ENCODE data around the gene ARL17B.
A peak's percentile ranks its signal among the peaks of the same experiment; 100 is the strongest.
"Not testable (repeated sequence)": the region's sequence is repeated elsewhere in the genome, so short reads cannot be mapped to it uniquely, and the experiment has no call there.

Gene ARL17B

DNA sequence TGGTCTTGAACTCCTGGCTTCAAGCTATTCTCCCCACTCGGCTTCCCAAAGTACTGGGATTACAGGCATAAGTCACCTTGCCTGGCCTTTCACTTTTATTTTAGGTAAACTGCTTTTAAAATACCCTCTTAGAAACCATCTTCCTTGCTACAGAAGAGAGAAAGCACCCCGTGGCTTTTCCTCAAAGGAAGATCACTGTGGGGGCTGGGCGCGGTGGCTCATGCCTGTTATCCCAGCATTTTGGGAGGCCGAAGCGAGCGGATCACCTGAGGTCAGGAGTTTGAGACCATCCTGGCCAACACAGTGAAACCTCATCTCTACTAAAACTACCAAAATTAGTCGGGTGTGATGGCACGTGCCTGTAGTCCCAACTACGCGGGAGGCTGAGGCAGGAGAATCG, 78.9 kb downstream of the ARL17B start:
- not testable (repeated sequence) for H3K27ac Mint-ChIP-seq (ENCODE audit: low read depth); H3K9me3 Mint-ChIP-seq; H3K4me3 Mint-ChIP-seq; ATAC-seq (replicated peaks; ENCODE audit: extremely low read depth, poor library complexity, severe bottlenecking); DNase-seq (ENCODE audit: low spot score in 2 of 2); H3K27me3 Mint-ChIP-seq; H3K36me3 Mint-ChIP-seq (ENCODE audit: insufficient read depth)
- peaks cover 24% of the 10 kb centered on the region for H3K4me1 Mint-ChIP-seq

DNA sequence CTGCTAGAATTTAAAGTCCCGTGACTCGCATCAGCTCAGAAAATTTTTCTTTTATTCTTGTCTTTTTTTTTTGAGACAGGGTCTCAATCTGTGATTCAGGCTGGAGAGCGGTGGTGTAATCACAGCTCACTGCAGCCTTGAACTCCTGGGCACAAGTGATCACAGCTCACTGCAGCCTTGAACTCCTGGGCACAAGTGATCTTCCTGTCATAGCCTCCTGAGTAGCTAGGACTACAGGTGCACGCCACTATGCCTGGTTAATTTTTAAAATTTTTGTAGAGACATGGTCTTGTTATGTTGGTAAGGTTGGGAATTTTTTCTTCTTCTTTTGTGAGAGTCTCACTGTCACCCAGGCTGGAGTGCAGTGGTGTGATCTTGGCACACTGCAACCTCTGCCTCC, 80.2 kb downstream of the ARL17B start:
- H3K27me3 Mint-ChIP-seq; H3K27ac Mint-ChIP-seq (ENCODE audit: low read depth); DNase-seq (ENCODE audit: low spot score in 2 of 2); ATAC-seq (replicated peaks; ENCODE audit: extremely low read depth, poor library complexity, severe bottlenecking); H3K9me3 Mint-ChIP-seq; H3K4me3 Mint-ChIP-seq; H3K36me3 Mint-ChIP-seq (ENCODE audit: insufficient read depth): not testable (repeated sequence)
- H3K4me1 Mint-ChIP-seq: peaks cover 27% of the 10 kb centered on the region

DNA sequence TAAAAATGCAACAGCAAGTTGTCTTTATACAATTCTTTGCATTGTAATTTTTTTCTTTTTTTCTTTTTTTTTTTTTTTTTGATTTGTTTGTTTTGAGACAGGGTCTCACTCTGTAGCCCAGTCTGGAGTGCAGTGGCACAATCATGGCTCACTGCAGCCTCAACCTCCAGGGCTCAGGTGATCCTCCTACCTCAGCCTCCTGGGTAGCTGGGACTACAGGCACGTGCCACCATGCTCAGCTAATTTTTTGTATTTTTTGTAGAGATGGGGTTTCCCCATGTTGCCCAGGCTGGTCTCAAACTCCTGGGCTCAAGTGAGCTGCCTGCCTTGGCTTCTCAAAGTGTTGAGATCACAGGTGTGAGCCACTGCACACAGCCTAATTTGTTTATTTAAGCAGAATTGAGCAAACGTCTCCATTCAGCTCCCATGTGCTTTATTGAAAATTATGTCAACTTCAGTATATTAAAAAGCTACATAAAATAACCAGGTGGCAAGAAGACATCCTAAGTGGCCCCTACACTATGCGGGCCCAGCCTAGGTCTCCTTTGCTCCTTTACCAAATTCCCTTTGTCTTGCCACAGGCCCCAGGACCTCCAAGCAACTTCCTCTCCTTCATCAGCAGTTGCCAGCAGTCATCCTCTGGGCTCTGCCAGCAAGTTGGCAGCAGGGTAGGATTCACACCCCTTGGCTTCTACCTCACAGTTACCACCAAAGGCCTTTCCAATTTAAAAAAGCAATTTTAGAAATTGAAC, 84.7 kb downstream of the ARL17B start:
- peak overlapping the region; percentile 68 for H3K27ac Mint-ChIP-seq (ENCODE audit: low read depth)
- peaks cover 15% of the 10 kb centered on the region for H3K4me1 Mint-ChIP-seq
- not testable (repeated sequence) for H3K4me3 Mint-ChIP-seq; H3K27me3 Mint-ChIP-seq; H3K36me3 Mint-ChIP-seq (ENCODE audit: insufficient read depth); H3K9me3 Mint-ChIP-seq; ATAC-seq (replicated peaks; ENCODE audit: extremely low read depth, poor library complexity, severe bottlenecking); DNase-seq (ENCODE audit: low spot score in 2 of 2)

DNA sequence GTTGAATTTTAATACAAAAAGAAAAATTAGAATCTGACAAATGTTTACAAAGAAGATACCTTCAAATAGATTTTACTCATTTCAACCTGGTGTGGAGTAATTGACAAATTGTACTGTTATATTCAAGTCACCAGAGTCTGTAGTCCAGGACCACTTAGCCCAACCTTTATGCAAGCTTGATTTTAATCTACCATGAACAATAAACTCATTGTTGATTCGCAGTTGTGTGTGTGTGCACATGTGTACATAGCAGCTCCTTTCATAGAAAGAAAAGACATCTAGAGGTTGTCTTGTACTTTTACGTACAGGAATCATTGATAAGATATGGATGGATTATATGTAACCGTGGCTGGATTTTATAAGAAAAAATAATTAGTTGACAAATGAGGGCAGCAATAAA, 87.3 kb downstream of the ARL17B start:
- Mint-ChIP-seq H3K27me3 (no peaks in the 10 kb centered on the region), H3K4me1 (peaks cover 9% of the 10 kb centered on the region), H3K36me3 (ENCODE audit: insufficient read depth) (no peaks in the 10 kb centered on the region), H3K4me3 (no peak overlapping the region), H3K27ac (ENCODE audit: low read depth) (no peak overlapping the region), H3K9me3 (no peaks in the 10 kb centered on the region)
- ATAC-seq (replicated peaks; ENCODE audit: extremely low read depth, poor library complexity, severe bottlenecking): no peak
- DNase-seq (ENCODE audit: low spot score in 2 of 2): no peak

DNA sequence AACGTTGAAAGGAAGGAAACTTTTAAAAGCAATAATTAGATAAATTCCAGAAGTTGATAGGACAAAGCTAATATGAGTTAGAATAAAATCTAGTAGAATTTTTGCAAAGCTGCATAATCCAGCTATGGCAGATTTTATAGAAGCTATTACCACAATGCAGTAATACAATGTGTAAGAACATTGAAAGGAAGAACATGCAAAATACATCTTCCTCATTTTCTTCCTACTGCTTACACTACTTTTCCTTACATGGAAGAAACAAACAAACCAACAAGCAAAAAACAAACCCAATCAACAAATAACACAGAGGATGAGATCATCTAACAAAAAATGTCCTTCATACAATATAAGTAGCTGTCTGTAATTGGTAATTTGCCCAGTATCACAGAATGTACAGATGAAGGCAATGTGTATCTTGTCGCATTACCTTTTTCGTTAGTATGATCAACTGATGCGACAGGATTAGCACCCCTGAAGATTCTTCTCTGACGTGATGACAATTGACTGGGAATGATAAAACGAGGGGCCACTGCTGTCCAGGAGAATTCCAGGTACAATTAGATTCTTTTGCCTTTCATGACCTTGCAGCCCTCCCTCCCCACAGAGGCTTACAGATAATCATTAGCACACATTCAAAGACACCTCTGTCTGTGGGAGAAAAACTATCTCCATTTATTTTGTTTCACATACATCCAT, 87.9 kb downstream of the ARL17B start:
- no peak overlapping the region for H3K27ac Mint-ChIP-seq (ENCODE audit: low read depth)
- H3K9me3 Mint-ChIP-seq: no peaks in the 10 kb centered on the region
- H3K27me3 Mint-ChIP-seq: no peaks in the 10 kb centered on the region
- DNase-seq (ENCODE audit: low spot score in 2 of 2) (no peak), ATAC-seq (replicated peaks; ENCODE audit: extremely low read depth, poor library complexity, severe bottlenecking) (no peak)
- peaks cover 9% of the 10 kb centered on the region for H3K4me1 Mint-ChIP-seq
- no peak overlapping the region for H3K4me3 Mint-ChIP-seq
- no peaks in the 10 kb centered on the region for H3K36me3 Mint-ChIP-seq (ENCODE audit: insufficient read depth)

DNA sequence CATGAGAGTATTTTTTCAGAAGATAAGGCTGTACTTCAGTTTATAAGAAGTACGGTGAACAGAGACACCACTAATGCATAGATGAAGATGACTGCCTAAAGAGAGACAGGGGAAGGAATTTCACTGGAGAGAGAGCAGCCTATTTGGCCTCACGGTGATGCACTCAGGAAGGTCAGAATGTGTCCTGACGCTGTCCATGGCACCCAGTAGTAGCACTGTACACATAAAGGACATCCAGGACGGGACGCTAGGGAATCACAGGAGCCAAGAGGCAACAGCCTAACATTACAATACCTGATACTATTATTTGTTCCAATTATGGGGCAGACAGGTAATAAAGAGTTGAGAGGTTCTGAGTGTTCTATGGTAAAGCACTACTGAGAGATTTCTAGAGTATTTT, 91.5 kb downstream of the ARL17B start:
- Mint-ChIP-seq H3K36me3 (ENCODE audit: insufficient read depth) (peaks cover 9% of the 10 kb centered on the region), H3K27ac (ENCODE audit: low read depth) (no peak overlapping the region), H3K4me1 (peaks cover 23% of the 10 kb centered on the region), H3K4me3 (no peak overlapping the region), H3K27me3 (no peaks in the 10 kb centered on the region), H3K9me3 (no peaks in the 10 kb centered on the region)
- ATAC-seq (replicated peaks; ENCODE audit: extremely low read depth, poor library complexity, severe bottlenecking): no peak
- no peak for DNase-seq (ENCODE audit: low spot score in 2 of 2)

DNA sequence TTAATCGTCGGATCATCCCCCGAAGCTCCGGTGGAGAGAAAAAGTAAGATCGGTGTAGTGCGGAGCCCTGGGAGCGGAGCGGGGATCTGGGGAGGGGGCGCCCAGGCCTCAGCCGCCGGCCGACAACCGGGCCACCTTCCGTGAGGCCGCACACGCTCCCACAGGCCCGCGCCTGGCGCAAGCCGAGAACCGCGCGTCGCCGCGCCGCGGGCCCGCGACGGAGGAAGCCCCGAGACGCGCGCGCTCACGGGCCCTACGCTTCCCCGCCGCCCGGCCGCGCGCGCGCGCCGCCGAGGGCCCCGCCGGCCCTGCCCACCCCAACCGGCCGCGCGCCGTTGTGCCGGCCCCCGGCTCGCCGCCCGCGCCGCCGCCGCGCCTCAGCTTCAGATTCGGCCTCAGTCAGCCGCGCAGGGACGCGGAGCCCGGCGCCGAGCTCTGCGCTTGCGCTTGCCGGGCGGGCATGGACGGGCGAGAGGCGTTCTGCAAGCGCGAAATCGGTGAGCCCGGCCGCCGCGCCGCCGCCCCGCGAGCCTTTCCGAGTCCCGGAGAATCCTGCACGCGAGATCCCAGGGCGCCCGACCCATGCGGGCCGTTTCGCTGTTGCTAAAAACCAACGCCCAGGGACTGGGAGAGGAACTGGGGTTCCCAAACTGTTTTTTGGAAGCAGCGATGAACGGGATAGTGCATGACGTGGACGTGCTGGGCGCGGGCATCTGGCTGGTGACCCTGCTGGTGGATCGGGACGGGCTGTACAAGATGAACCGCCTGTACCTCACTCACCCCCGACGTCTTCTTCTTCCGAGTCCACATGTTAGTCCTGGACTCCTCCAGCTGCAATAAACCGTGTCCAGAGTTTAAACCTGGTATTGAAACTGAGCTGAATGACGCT, 94.7 kb downstream of the ARL17B start:
- peak overlapping the region; percentile 89 for H3K27ac Mint-ChIP-seq (ENCODE audit: low read depth)
- peak overlapping the region; percentile 93 for H3K4me3 Mint-ChIP-seq
- H3K9me3 Mint-ChIP-seq: no peaks in the 10 kb centered on the region
- peaks cover 35% of the 10 kb centered on the region for H3K4me1 Mint-ChIP-seq
- ATAC-seq (replicated peaks; ENCODE audit: extremely low read depth, poor library complexity, severe bottlenecking) (peak; percentile 53), DNase-seq (ENCODE audit: low spot score in 2 of 2) (peak; percentile 58 to 60)
- no peaks in the 10 kb centered on the region for H3K27me3 Mint-ChIP-seq
- peaks cover 15% of the 10 kb centered on the region for H3K36me3 Mint-ChIP-seq (ENCODE audit: insufficient read depth)

DNA sequence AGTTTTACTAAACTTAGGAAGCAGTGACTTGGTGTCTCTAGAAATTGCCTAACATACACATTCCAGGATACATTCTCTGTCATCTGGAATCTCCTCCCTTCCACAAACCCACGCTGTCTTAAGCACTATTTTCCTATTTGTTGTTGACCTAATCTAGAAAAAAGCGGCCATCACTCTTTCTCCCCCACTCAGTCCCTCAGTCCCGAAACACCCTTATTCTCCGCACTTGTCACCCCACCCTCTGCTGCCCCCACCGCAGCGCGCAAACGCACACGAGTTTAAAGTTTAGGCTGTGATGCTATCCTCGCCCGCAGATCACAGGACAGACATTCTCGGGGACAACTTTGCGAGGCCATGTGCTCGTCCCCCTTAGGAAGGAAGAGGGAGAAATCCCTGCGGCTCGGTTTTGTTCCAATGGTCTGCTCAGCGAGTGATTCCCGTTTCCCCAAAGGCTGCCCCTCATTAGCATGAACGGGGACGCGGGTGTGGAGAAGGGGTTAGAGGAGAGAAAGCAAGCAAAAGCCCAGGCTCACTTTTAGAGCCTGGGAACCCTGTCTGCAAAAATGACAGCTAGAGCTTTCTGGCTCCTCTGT, 95.4 kb downstream of the ARL17B start:
- not testable (repeated sequence) for H3K27me3 Mint-ChIP-seq; H3K9me3 Mint-ChIP-seq; DNase-seq (ENCODE audit: low spot score in 2 of 2); ATAC-seq (replicated peaks; ENCODE audit: extremely low read depth, poor library complexity, severe bottlenecking)
- H3K4me3 Mint-ChIP-seq: peak overlapping the region; percentile 93
- peak overlapping the region; percentile 89 for H3K27ac Mint-ChIP-seq (ENCODE audit: low read depth)
- peaks cover 15% of the 10 kb centered on the region for H3K36me3 Mint-ChIP-seq (ENCODE audit: insufficient read depth)
- H3K4me1 Mint-ChIP-seq: peaks cover 35% of the 10 kb centered on the region

DNA sequence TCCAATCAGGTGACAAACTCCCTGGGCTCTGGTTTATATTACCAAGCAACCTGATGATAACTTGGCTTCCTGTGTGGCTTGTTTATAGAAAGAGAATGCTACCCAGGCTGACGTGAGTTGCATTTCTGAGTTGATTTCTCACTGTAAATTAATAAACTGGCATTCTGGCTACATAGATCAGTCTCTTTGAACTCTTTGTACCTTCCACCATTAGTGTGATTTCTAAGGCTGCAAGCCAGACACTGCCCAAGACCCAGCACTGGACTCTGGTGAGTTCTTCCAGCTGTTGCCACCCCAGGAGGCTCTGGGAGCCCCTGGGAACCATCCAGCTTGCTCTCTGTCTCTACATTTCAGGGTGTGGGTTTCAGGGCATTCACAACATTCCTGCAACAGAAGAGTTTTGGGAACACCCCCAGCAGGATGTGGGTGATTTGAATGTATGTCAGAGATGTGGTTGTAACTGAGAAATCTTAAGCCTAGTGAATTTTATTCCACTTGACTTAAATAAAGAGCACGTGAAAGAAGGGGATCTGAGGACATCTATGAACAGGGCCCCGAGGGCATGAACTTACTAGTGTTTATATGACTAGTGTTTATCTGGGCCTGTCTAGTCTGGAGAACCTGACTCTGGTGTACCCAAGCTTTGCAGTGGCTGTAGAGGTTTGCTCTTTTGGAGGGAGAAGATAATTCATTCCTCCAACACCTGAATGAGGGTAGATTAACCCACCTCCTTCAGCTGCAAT, 96.9 kb downstream of the ARL17B start:
- H3K4me1 Mint-ChIP-seq: peaks cover 44% of the 10 kb centered on the region
- peak in 1 of 2 donors; percentile 51 for DNase-seq (ENCODE audit: low spot score in 2 of 2)

DNA sequence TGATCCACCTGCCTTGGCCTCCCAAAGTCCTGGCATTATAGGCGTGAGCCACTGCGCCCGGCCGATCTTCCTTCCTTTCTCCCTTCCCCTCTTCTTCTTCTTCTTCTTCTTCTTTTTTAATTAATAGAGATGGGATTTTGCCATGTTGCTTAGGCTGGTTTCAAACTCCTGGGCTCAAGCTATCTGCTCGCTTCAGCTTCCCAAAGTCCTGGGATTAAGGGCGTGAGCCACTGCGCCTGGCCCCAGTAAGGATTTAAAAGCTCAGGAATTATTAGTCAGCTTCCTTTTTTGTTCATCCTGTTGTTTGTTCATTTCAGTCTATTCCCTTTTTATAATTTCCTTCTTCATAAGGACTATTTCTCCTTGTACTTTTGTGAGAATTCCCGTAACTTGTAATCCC, 99.3 kb downstream of the ARL17B start:
- DNase-seq (ENCODE audit: low spot score in 2 of 2): no peak
- Mint-ChIP-seq H3K36me3 (ENCODE audit: insufficient read depth) (peaks cover 17% of the 10 kb centered on the region), H3K27me3 (peaks cover 6% of the 10 kb centered on the region), H3K9me3 (no peaks in the 10 kb centered on the region), H3K4me1 (peaks cover 38% of the 10 kb centered on the region), H3K27ac (ENCODE audit: low read depth) (peak overlapping the region; percentile 68), H3K4me3 (no peak overlapping the region)
- no peak for ATAC-seq (replicated peaks; ENCODE audit: extremely low read depth, poor library complexity, severe bottlenecking)

More for the DNA sequence above, 96.9 kb downstream of the ARL17B start:
- peak overlapping the region; percentile 86 for H3K27ac Mint-ChIP-seq (ENCODE audit: low read depth)
- peaks cover 20% of the 10 kb centered on the region for H3K36me3 Mint-ChIP-seq (ENCODE audit: insufficient read depth)
- H3K4me3 Mint-ChIP-seq: peak overlapping the region; percentile 93
- ATAC-seq (replicated peaks; ENCODE audit: extremely low read depth, poor library complexity, severe bottlenecking): peak; percentile 66
- H3K27me3 Mint-ChIP-seq: peaks cover 6% of the 10 kb centered on the region
- no peaks in the 10 kb centered on the region for H3K9me3 Mint-ChIP-seq

DNA sequence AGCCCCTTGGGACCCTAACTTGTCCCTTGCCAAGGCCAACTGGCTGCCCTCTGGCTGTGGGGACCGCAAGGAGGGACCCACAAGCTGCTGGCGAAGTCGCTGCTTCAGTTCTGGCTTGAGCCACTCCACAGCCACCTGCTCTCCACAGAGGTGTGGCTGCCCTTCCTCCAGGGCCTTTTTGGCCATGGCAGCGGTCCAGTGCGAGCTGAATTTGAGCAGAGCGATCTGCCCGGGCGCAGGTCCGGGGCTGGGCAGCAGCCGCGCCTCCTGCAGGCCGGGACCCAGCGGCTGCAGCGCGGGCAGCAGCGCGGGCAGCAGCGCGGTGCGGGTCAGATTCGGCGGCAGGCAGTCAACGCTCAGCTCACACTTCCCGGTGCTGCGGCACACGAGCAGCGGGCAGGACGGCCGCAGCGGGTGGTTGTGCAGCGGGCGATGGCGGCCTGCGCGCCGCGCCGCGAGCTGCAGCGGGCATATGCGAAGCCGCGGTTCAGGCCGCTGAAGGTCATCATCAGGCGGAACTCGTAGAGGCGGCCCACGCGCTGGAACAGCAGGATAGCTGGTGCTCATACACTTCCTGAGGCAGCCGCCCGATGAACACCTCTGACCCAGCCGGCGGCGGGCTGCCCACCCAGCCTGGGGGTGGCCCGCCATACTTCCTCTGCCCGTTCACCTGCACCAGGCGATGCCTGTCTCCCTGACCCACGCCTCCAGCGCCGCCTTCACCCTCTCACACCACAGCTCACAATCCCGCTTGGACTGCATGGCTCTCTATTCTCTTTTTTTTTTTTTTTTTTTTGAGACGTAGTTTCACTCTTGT, 101.5 kb downstream of the ARL17B start:
- Mint-ChIP-seq H3K4me1 (peaks cover 21% of the 10 kb centered on the region), H3K4me3 (peak overlapping the region; percentile 81), H3K27ac (ENCODE audit: low read depth) (peak overlapping the region; percentile 87), H3K36me3 (ENCODE audit: insufficient read depth) (peaks cover 13% of the 10 kb centered on the region)
- ATAC-seq (replicated peaks; ENCODE audit: extremely low read depth, poor library complexity, severe bottlenecking): peak; percentile 5
- not testable (repeated sequence) for H3K27me3 Mint-ChIP-seq; DNase-seq (ENCODE audit: low spot score in 2 of 2); H3K9me3 Mint-ChIP-seq
